Astrocyte of the cerebellum (primary cell): ENCODE results near the gene FYN.

Experiments used
- DNase-seq: peaks from one replicate; pipeline ENCODE4 v3.0.0-alpha.2; 2011; ENCODE audit warnings: low read depth
- H3K4me3 ChIP-seq: 2 replicates; pipeline ENCODE4 v1.5.1; 2011; ENCODE audit warnings: mild to moderate bottlenecking, low read depth, low read length, moderate library complexity
- CTCF ChIP-seq: IDR thresholded peaks from 2 replicates; pipeline ENCODE4 v1.5.1; 2012; ENCODE audit warnings: low read length, low read depth, moderate library complexity, mild to moderate bottlenecking; ENCODE audit errors: missing control alignments
- in situ Hi-C: cut with HindIII; loops from 2 replicates; pipeline ENCODE4 v1.10.0; 2017; ENCODE audit warnings: low sequenced_read_pairs

FYN gene

GRCh38 chr6:111843347-111844147 is 29.7 kb downstream of the FYN start:
- TF ChIP-seq CTCF: no peak
- no peak overlapping the region for H3K4me3 ChIP-seq
- no peak for DNase-seq
- in situ Hi-C loops: no loop called here

GRCh38 chr6:111842891-111843290 is 30.4 kb downstream of the FYN start:
- TF ChIP-seq CTCF: no peak
- in situ Hi-C loops: no loop called here
- no peak for DNase-seq
- no peak overlapping the region for H3K4me3 ChIP-seq

- in situ Hi-C loops: no loop called here
- DNase-seq: no peak
- no peak overlapping the region for H3K4me3 ChIP-seq
- TF ChIP-seq CTCF: no peak
These were observed 30.9 kb downstream of the FYN start for GRCh38 chr6:111842271-111842822.

DNA sequence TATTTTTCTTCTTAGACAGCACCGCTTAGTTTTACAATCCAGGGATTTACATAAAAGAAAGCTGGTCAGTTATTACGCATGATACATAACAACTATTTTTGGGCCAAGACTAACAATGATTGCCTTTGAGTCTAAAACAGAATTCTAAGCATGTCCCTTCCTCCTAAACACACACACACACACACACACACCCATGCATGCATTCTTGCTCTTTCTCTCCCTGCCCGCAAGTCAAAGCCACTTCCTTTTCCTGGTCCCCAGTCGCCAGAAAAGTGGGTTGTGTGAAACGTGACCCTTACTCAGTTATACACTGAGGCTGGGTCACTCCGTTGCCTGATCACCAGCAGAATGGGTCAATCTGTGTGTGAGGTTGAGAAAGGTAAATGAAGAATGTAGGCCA is 31.4 kb downstream of the FYN start:
- in situ Hi-C loops: no loop called here
- H3K4me3 ChIP-seq: no peak overlapping the region
- DNase-seq: peak; percentile 87
- TF ChIP-seq CTCF: no peak

DNA sequence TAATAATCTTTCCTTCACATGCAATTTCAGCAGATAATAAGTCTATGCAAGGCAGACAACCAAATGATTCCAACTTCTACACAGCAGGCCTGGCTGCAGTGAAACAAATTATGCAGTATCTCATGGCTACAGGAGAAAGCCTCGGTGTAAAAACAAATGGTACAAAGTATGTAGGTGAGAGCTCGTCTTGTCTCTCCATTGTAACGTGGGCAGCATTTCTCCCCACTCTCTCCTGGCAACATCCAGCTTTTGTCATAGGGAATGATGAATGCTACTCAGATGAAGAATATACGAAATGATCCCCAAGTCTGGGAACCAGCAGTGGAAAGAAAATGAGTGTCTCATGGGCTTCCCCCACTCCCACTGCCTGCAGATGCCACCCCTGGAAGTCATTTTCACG is 32.4 kb downstream of the FYN start:
- no peak overlapping the region for H3K4me3 ChIP-seq
- DNase-seq: no peak
- in situ Hi-C loops: no loop called here
- TF ChIP-seq CTCF: no peak

DNA sequence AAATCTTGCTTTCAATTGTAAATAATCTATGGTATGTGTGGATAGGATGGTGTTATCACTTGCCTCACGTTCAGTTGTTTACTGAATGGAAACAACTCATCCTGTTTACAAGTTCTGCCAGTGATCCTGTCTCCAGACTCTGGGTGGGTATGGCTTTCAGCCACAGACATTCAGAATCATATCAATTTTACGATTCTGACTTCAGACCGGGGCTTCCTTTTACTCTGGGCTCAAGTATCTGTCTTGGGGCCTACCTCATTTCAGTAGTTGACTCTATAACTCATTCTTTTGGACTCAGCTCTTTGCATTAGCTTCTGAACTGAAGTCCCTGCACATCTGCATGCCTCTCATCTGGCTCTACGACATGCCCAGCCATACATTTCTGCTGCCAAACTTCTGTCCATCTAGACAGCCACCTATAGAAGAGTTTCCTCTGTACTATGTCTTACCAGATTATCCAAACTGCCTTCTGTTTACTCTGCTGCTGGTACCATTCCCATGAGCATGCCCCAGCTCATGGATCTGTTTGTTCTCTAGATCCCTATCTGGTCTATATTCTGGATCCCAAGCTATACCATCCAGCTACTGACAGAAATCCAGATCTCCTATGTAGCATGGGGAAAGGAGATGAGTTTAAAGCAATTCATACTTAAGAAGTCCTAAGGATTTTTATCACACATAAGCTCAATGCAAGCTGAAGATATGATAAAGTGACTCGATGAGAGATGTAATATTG is 34.3 kb downstream of the FYN start:
- TF ChIP-seq CTCF: no peak
- no peak for DNase-seq
- in situ Hi-C loops: no loop called here
- no peak overlapping the region for H3K4me3 ChIP-seq
